AG08395 (cell line): ENCODE measurements around the gene FBXO5.

Source experiments
- DNase-seq: peaks from one replicate; pipeline ENCODE4 v3.0.0; 2012; ENCODE audit warnings: mixed read lengths, low spot score

Gene FBXO5

GRCh38 chr6:152950240-152950639 is 32.6 kb downstream of the FBXO5 start:
- DNase-seq = no peak

GRCh38 chr6:152948150-152948768 is 34.6 kb downstream of the FBXO5 start:
- peak; percentile 39 for DNase-seq

- DNase-seq = no peak
These were observed 35.8 kb downstream of the FBXO5 start for GRCh38 chr6:152946995-152947394.

- DNase-seq = no peak
These were observed 36.4 kb downstream of the FBXO5 start for GRCh38 chr6:152946484-152946883.

- DNase-seq = no peak
These were observed 39.5 kb downstream of the FBXO5 start for GRCh38 chr6:152943260-152943897.

- no peak for DNase-seq
These were observed 40.4 kb downstream of the FBXO5 start for GRCh38 chr6:152942319-152942869.

GRCh38 chr6:152941746-152942145 is 41.1 kb downstream of the FBXO5 start:
- no peak for DNase-seq

GRCh38 chr6:152932865-152933264 is 50.0 kb downstream of the FBXO5 start:
- no peak for DNase-seq

- no peak for DNase-seq
These were observed 60.1 kb downstream of the FBXO5 start for GRCh38 chr6:152922706-152923105.
